HCT116 (cell line): Measurements from ENCODE around the gene XPNPEP1.

Source experiments
- ATF3 ChIP-seq: IDR thresholded peaks from 2 replicates; pipeline ENCODE4 v1.6.1; 2012
- CBX3 ChIP-seq: IDR thresholded peaks from 2 replicates; pipeline ENCODE4 v1.6.1; 2012; ENCODE audit warnings: low read depth
- CTCF ChIP-seq, 3 experiments: fragments of 200-600 bp in 1 of 3; sonication (generic) in 1 of 3; IDR thresholded peaks in 2 of 3; conservative IDR thresholded peaks in 1 of 3; 2 replicates each; pipeline ENCODE4 v1.5.1; 2012 to 2017; ENCODE audit warnings: low read depth in 2 of 3, low read length in 2 of 3, antibody characterized with exemption in 1 of 3, borderline replicate concordance in 1 of 3, control low read depth in 1 of 3, mild to moderate bottlenecking in 1 of 3, mixed read lengths in 1 of 3, mixed run types in 1 of 3, moderate library complexity in 1 of 3; ENCODE audit not compliant: insufficient read depth in 1 of 3
- EZH2 ChIP-seq: fragments of 200-600 bp; sonication (generic); IDR thresholded peaks from 2 replicates; pipeline ENCODE4 v1.6.1; 2017; ENCODE audit warnings: antibody characterized with exemption, mixed run types
- EZH2phosphoT487 ChIP-seq: fragments of 200-600 bp; IDR thresholded peaks from 2 replicates; pipeline ENCODE4 v1.6.1; 2018; ENCODE audit warnings: antibody characterized with exemption, borderline replicate concordance
- FOSL1 ChIP-seq: IDR thresholded peaks from 2 replicates; pipeline ENCODE4 v1.6.1; 2012; ENCODE audit warnings: low read depth
- MAX ChIP-seq: IDR thresholded peaks from 2 replicates; pipeline ENCODE4 v1.6.1; 2012
- POLR2A ChIP-seq: IDR thresholded peaks from 2 replicates; pipeline ENCODE4 v1.7.0; 2011; ENCODE audit warnings: borderline replicate concordance; ENCODE audit not compliant: insufficient read depth, insufficient read length; ENCODE audit errors: extremely low read depth
- POLR2AphosphoS5 ChIP-seq: IDR thresholded peaks from 2 replicates; pipeline ENCODE4 v1.6.1; 2011; ENCODE audit warnings: mild to moderate bottlenecking, low read depth, low read length, moderate library complexity
- RAD21 ChIP-seq: IDR thresholded peaks from 2 replicates; pipeline ENCODE4 v1.6.1; 2012; ENCODE audit warnings: low read depth, mild to moderate bottlenecking
- REST ChIP-seq: IDR thresholded peaks from 2 replicates; pipeline ENCODE4 v1.6.1; 2012; ENCODE audit warnings: low read depth
- SP1 ChIP-seq: IDR thresholded peaks from 2 replicates; pipeline ENCODE4 v1.6.1; 2012; ENCODE audit warnings: low read depth
- TCF7L2 ChIP-seq: IDR thresholded peaks from 2 replicates; pipeline ENCODE4 v1.7.0; 2011; ENCODE audit warnings: borderline replicate concordance, inconsistent platforms; ENCODE audit not compliant: insufficient read depth, insufficient read length; ENCODE audit errors: extremely low read depth
- ZNF274 ChIP-seq: fragments of 200-500 bp; sonication (Bioruptor generic); IDR thresholded peaks from 2 replicates; pipeline ENCODE4 v1.6.1; 2014; ENCODE audit warnings: mild to moderate bottlenecking, low read depth, low read length, inconsistent platforms

GRCh38 chr10:109894516-109894915 is 28.8 kb downstream of the XPNPEP1 start:
- no peak for TF ChIP-seq EZH2
- no peak for TF ChIP-seq MAX
- no peak for TF ChIP-seq RAD21
- no peak for TF ChIP-seq CTCF (IDR thresholded peaks at IDR 0.05 in 2 of 3, conservative IDR thresholded peaks at IDR 0.05 in 1 of 3; ENCODE audit: borderline replicate concordance in 1 of 3, insufficient read depth in 1 of 3, low read depth in 2 of 3, low read length in 2 of 3)
- no peak for TF ChIP-seq POLR2A
- TF ChIP-seq POLR2AphosphoS5: no peak
- TF ChIP-seq FOSL1: no peak
- no peak for TF ChIP-seq CBX3
- TF ChIP-seq TCF7L2: no peak
- TF ChIP-seq SP1: no peak
- TF ChIP-seq ATF3: no peak
- no peak for TF ChIP-seq REST
- TF ChIP-seq ZNF274: no peak
- no peak for TF ChIP-seq EZH2phosphoT487
